Fibroblast of lung (primary cell): Measurements from ENCODE around the gene ADCY4. TPM values are rescaled to one million over a fixed set of nuclear protein-coding genes. Genes with fewer than 3 reads are reported as not detected.

Experiments used
- DNase-seq, 2 donors: peaks; one replicate each; pipeline versions ENCODE4 v3.0.0 to v3.0.0-alpha.2; 2010; ENCODE audit warnings: low read depth in 2 of 2
- H2AFZ ChIP-seq: 2 replicates; pipeline ENCODE4 v1.5.1; 2012; ENCODE audit warnings: low read length, control low read depth, inconsistent platforms
- H3K27ac ChIP-seq: 2 replicates; pipeline ENCODE4 v1.5.1; 2011; ENCODE audit warnings: low read length, control low read depth; ENCODE audit not compliant: insufficient read depth
- H3K27me3 ChIP-seq: 2 replicates; pipeline ENCODE4 v1.5.1; 2011; ENCODE audit warnings: mild to moderate bottlenecking, low read length; ENCODE audit not compliant: control insufficient read depth, insufficient read depth
- H3K36me3 ChIP-seq: 2 replicates; pipeline ENCODE4 v1.5.1; 2011; ENCODE audit warnings: low read length; ENCODE audit not compliant: control insufficient read depth, insufficient read depth
- H3K4me1 ChIP-seq: 2 replicates; pipeline ENCODE4 v1.5.1; 2011; ENCODE audit warnings: low read length; ENCODE audit not compliant: control insufficient read depth, insufficient read depth; ENCODE audit errors: extremely low read depth
- H3K4me2 ChIP-seq: 2 replicates; pipeline ENCODE4 v1.5.1; 2011; ENCODE audit warnings: low read length, control low read depth; ENCODE audit not compliant: insufficient read depth; ENCODE audit errors: extremely low read depth
- H3K4me3 ChIP-seq, 4 experiments: fragments of 200-600 bp in 1 of 4; sonication (generic) in 1 of 4; replicated peaks in 1 of 4; 2 replicates each; pipeline ENCODE4 v1.5.1; 2011 to 2016; ENCODE audit warnings: low read length in 4 of 4, low read depth in 3 of 4, mild to moderate bottlenecking in 3 of 4, control low read depth in 2 of 4, inconsistent platforms in 1 of 4, mixed read lengths in 1 of 4; ENCODE audit not compliant: insufficient read depth in 1 of 4; ENCODE audit errors: control extremely low read depth in 1 of 4
- H3K79me2 ChIP-seq: 2 replicates; pipeline ENCODE4 v1.5.1; 2012; ENCODE audit warnings: mild to moderate bottlenecking, low read length, inconsistent platforms; ENCODE audit not compliant: control insufficient read depth, insufficient read depth
- H3K9ac ChIP-seq: 2 replicates; pipeline ENCODE4 v1.5.1; 2011; ENCODE audit warnings: mild to moderate bottlenecking, low read length, control low read depth; ENCODE audit not compliant: insufficient read depth
- H3K9me3 ChIP-seq: 2 replicates; pipeline ENCODE4 v1.5.1; 2012; ENCODE audit warnings: low read depth, low read length; ENCODE audit not compliant: control insufficient read depth, insufficient read depth
- H4K20me1 ChIP-seq: 2 replicates; pipeline ENCODE4 v1.5.1; 2011; ENCODE audit warnings: low read length; ENCODE audit not compliant: control insufficient read depth, insufficient read depth; ENCODE audit errors: extremely low read depth
- EZH2 ChIP-seq: IDR thresholded peaks from 2 replicates; pipeline ENCODE4 v1.5.1; 2012; ENCODE audit warnings: low read length, control low read depth, mild to moderate bottlenecking; ENCODE audit errors: missing control alignments
- polyA plus RNA-seq, 2 donors: library from polyadenylated mRNA; depleted of rRNA in 1 of 2; stranded (reverse) in 1 of 2; unstranded in 1 of 2; fragments of >200 nt; gene quantifications; 2 replicates each; pipeline ENCODE4 v1.2.1, GENCODE V29; 2011 to 2012; ENCODE audit warnings: missing spikeins in 1 of 2
- total RNA-seq: library from RNA; depleted of rRNA; stranded (reverse); fragments of >200 nt; gene quantifications from 2 replicates; pipeline ENCODE4 v1.2.1, GENCODE V29; 2014
- TF ChIP-seq, protein P1 (sequence below), 2 donors: IDR thresholded peaks in 1 of 2; conservative IDR thresholded peaks in 1 of 2; 1 replicate in 1 of 2; 2 replicates in 1 of 2; pipeline ENCODE4 v1.5.1; 2011 to 2012; ENCODE audit warnings: low read length in 2 of 2, control low read depth in 1 of 2, inconsistent platforms in 1 of 2, low read depth in 1 of 2, mild to moderate bottlenecking in 1 of 2

The ADCY4 gene
- total and polyA plus RNA-seq, 2 donors (not counting 1 experiment from before 2014, with no cell fraction given) = 1.4 to 7.4 TPM

- Histone ChIP-seq H3K79me2 (no peaks in the 10 kb centered on the region), H3K4me2 (peak overlapping the region; percentile 89), H3K9ac (peak overlapping the region; percentile 99), H3K27me3 (no peaks in the 10 kb centered on the region), H3K27ac (peak overlapping the region; percentile 99), H2AFZ (peak overlapping the region; percentile 89), H3K9me3 (no peaks in the 10 kb centered on the region), H3K4me1 (no peaks in the 10 kb centered on the region), H3K36me3 (peaks cover 9% of the 10 kb centered on the region), H3K4me3 (peak overlapping the region; percentile 67 to 99 (median 94)), H4K20me1 (no peaks in the 10 kb centered on the region)
- TF ChIP-seq, protein P1, sequence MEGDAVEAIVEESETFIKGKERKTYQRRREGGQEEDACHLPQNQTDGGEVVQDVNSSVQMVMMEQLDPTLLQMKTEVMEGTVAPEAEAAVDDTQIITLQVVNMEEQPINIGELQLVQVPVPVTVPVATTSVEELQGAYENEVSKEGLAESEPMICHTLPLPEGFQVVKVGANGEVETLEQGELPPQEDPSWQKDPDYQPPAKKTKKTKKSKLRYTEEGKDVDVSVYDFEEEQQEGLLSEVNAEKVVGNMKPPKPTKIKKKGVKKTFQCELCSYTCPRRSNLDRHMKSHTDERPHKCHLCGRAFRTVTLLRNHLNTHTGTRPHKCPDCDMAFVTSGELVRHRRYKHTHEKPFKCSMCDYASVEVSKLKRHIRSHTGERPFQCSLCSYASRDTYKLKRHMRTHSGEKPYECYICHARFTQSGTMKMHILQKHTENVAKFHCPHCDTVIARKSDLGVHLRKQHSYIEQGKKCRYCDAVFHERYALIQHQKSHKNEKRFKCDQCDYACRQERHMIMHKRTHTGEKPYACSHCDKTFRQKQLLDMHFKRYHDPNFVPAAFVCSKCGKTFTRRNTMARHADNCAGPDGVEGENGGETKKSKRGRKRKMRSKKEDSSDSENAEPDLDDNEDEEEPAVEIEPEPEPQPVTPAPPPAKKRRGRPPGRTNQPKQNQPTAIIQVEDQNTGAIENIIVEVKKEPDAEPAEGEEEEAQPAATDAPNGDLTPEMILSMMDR (conservative IDR thresholded peaks at IDR 0.05 in 1 of 2, IDR thresholded peaks at IDR 0.05 in 1 of 2; ENCODE audit: low read depth in 1 of 2, low read length in 2 of 2) = no peak
- no peak for TF ChIP-seq EZH2
- DNase-seq = peak in 1 of 2 donors; percentile 5
Measured at GRCh38 chr14:24270537-24271133, 64.2 kb downstream of the ADCY4 start.

GRCh38 chr14:24269910-24270536 lies 64.8 kb downstream of the ADCY4 start:
- TF ChIP-seq, protein P1 (conservative IDR thresholded peaks at IDR 0.05 in 1 of 2, IDR thresholded peaks at IDR 0.05 in 1 of 2; ENCODE audit: low read depth in 1 of 2, low read length in 2 of 2) = no peak
- no peak for TF ChIP-seq EZH2
- Histone ChIP-seq H3K9me3 (no peaks in the 10 kb centered on the region), H3K4me2 (no peak overlapping the region), H3K36me3 (peaks cover 9% of the 10 kb centered on the region), H4K20me1 (no peaks in the 10 kb centered on the region), H2AFZ (no peak overlapping the region), H3K27me3 (no peaks in the 10 kb centered on the region), H3K4me1 (no peaks in the 10 kb centered on the region), H3K79me2 (no peaks in the 10 kb centered on the region), H3K9ac (no peak overlapping the region), H3K4me3 (no peak overlapping the region), H3K27ac (no peak overlapping the region)
- DNase-seq = no peak

- Histone ChIP-seq H4K20me1 (no peaks in the 10 kb centered on the region), H3K4me2 (no peak overlapping the region), H3K4me3 (no peak overlapping the region), H2AFZ (no peak overlapping the region), H3K27me3 (no peaks in the 10 kb centered on the region), H3K9ac (no peak overlapping the region), H3K4me1 (no peaks in the 10 kb centered on the region), H3K27ac (no peak overlapping the region), H3K36me3 (peaks cover 9% of the 10 kb centered on the region), H3K79me2 (no peaks in the 10 kb centered on the region), H3K9me3 (no peaks in the 10 kb centered on the region)
- TF ChIP-seq EZH2 = no peak
- DNase-seq = no peak
Measured at GRCh38 chr14:24269368-24269767, 65.5 kb downstream of the ADCY4 start.

Other genes with a start within 250 kb of the ADCY4 start
Only the 30 nearest of the 33 such genes appear.
- 0.77 and 0.99 TPM in 2 replicates for gene NRL, start 220.1 kb downstream of the ADCY4 start, total RNA-seq
- 0.45 and 0.49 TPM in 2 replicates for gene NRL, start 220.1 kb downstream of the ADCY4 start, polyA plus RNA-seq
- under 0.01 TPM in 1 of 2 replicates, not detected in the other for gene FITM1, start 204.4 kb downstream of the ADCY4 start, total RNA-seq
- gene FITM1, start 204.4 kb downstream of the ADCY4 start, polyA plus RNA-seq = not detected in 2 replicates
- 172 and 177 TPM in 2 replicates for gene PSME1, start 198.9 kb downstream of the ADCY4 start, total RNA-seq
- 221 and 266 TPM in 2 replicates for gene PSME1, start 198.9 kb downstream of the ADCY4 start, polyA plus RNA-seq
- 12.3 and 18.0 TPM in 2 replicates for gene EMC9, start 193.5 kb downstream of the ADCY4 start, total RNA-seq
- gene EMC9, start 193.5 kb downstream of the ADCY4 start, polyA plus RNA-seq = 6.6 and 10.2 TPM in 2 replicates
- 82.7 and 148 TPM in 2 replicates for gene PSME2, start 188.5 kb downstream of the ADCY4 start, total RNA-seq
- 132 and 175 TPM in 2 replicates for gene PSME2, start 188.5 kb downstream of the ADCY4 start, polyA plus RNA-seq
- 25.4 and 30.3 TPM in 2 replicates for gene RNF31, start 187.6 kb downstream of the ADCY4 start, total RNA-seq
- gene RNF31, start 187.6 kb downstream of the ADCY4 start, polyA plus RNA-seq = 9.2 and 14.8 TPM in 2 replicates
- 110 and 142 TPM in 2 replicates for gene IRF9, start 173.8 kb downstream of the ADCY4 start, total RNA-seq
- 70.4 and 79.9 TPM in 2 replicates for gene IRF9, start 173.8 kb downstream of the ADCY4 start, polyA plus RNA-seq
- gene REC8, start 163.0 kb downstream of the ADCY4 start, total RNA-seq = 0.51 and 1.8 TPM in 2 replicates
- 1.5 and 2.2 TPM in 2 replicates for gene REC8, start 163.0 kb downstream of the ADCY4 start, polyA plus RNA-seq
- gene IPO4, start 146.3 kb downstream of the ADCY4 start, total RNA-seq = 22.6 and 25.3 TPM in 2 replicates
- 12.4 and 27.8 TPM in 2 replicates for gene IPO4, start 146.3 kb downstream of the ADCY4 start, polyA plus RNA-seq
- gene TM9SF1, start 139.6 kb downstream of the ADCY4 start, total RNA-seq = 49.6 and 61.6 TPM in 2 replicates
- gene TM9SF1, start 139.6 kb downstream of the ADCY4 start, polyA plus RNA-seq = 60.9 and 65.1 TPM in 2 replicates
- gene TSSK4, start 129.4 kb downstream of the ADCY4 start, total RNA-seq = under 0.01 and 0.17 TPM in 2 replicates
- gene TSSK4, start 129.4 kb downstream of the ADCY4 start, polyA plus RNA-seq = not detected in 2 replicates
- 22.1 and 24.9 TPM in 2 replicates for gene CHMP4A, start 121.6 kb downstream of the ADCY4 start, total RNA-seq
- gene CHMP4A, start 121.6 kb downstream of the ADCY4 start, polyA plus RNA-seq = 96.8 and 133 TPM in 2 replicates
- 13.6 and 22.1 TPM in 2 replicates for gene MDP1, start 119.0 kb downstream of the ADCY4 start, total RNA-seq
- gene MDP1, start 119.0 kb downstream of the ADCY4 start, polyA plus RNA-seq = 14.4 TPM in 2 replicates
- 140 and 145 TPM in 2 replicates for gene NEDD8, start 102.7 kb downstream of the ADCY4 start, total RNA-seq
- gene NEDD8, start 102.7 kb downstream of the ADCY4 start, polyA plus RNA-seq = 441 and 587 TPM in 2 replicates
- gene GMPR2, start 102.1 kb downstream of the ADCY4 start, total RNA-seq = 128 and 147 TPM in 2 replicates
- 68.3 and 80.2 TPM in 2 replicates for gene GMPR2, start 102.1 kb downstream of the ADCY4 start, polyA plus RNA-seq
- gene TINF2, start 92.4 kb downstream of the ADCY4 start, total RNA-seq = 54.7 and 61.4 TPM in 2 replicates
- gene TINF2, start 92.4 kb downstream of the ADCY4 start, polyA plus RNA-seq = 42.6 and 47.7 TPM in 2 replicates
- 0.51 and 0.83 TPM in 2 replicates for gene TGM1, start 71.9 kb downstream of the ADCY4 start, total RNA-seq
- gene TGM1, start 71.9 kb downstream of the ADCY4 start, polyA plus RNA-seq = 1.3 and 1.4 TPM in 2 replicates
- gene RABGGTA, start 63.5 kb downstream of the ADCY4 start, total RNA-seq = 14.1 and 21.0 TPM in 2 replicates
- gene RABGGTA, start 63.5 kb downstream of the ADCY4 start, polyA plus RNA-seq = 15.1 and 19.4 TPM in 2 replicates
- 6.9 and 10.7 TPM in 2 replicates for gene DHRS1, start 35.3 kb downstream of the ADCY4 start, total RNA-seq
- 21.0 and 24.5 TPM in 2 replicates for gene DHRS1, start 35.3 kb downstream of the ADCY4 start, polyA plus RNA-seq
- gene NOP9, start 35.2 kb downstream of the ADCY4 start, total RNA-seq = 16.2 and 16.7 TPM in 2 replicates
- gene NOP9, start 35.2 kb downstream of the ADCY4 start, polyA plus RNA-seq = 8.0 and 13.5 TPM in 2 replicates
- 0.33 and 0.51 TPM in 2 replicates for gene CIDEB, start 27.1 kb downstream of the ADCY4 start, total RNA-seq
- 0.35 and 0.42 TPM in 2 replicates for gene CIDEB, start 27.1 kb downstream of the ADCY4 start, polyA plus RNA-seq
- 1.3 and 1.8 TPM in 2 replicates for gene LTB4R2, start 24.9 kb downstream of the ADCY4 start, total RNA-seq
- gene LTB4R2, start 24.9 kb downstream of the ADCY4 start, polyA plus RNA-seq = 0.23 and 0.28 TPM in 2 replicates
- 0.66 and 1.0 TPM in 2 replicates for gene LTB4R, start 23.6 kb downstream of the ADCY4 start, total RNA-seq
- gene LTB4R, start 23.6 kb downstream of the ADCY4 start, polyA plus RNA-seq = 0.49 and 0.62 TPM in 2 replicates
- gene RIPK3, start 4.9 kb upstream of the ADCY4 start, total RNA-seq = 0.26 and 0.33 TPM in 2 replicates
- gene RIPK3, start 4.9 kb upstream of the ADCY4 start, polyA plus RNA-seq = 0.20 and 0.34 TPM in 2 replicates
- gene NFATC4, start 33.1 kb upstream of the ADCY4 start, total RNA-seq = 33.1 and 59.9 TPM in 2 replicates
- 23.8 and 27.1 TPM in 2 replicates for gene NFATC4, start 33.1 kb upstream of the ADCY4 start, polyA plus RNA-seq
- gene NYNRIN, start 63.9 kb upstream of the ADCY4 start, total RNA-seq = 8.2 and 16.2 TPM in 2 replicates
- gene NYNRIN, start 63.9 kb upstream of the ADCY4 start, polyA plus RNA-seq = 7.2 and 7.7 TPM in 2 replicates
- 2.6 and 5.3 TPM in 2 replicates for gene CBLN3, start 94.6 kb upstream of the ADCY4 start, total RNA-seq
- gene CBLN3, start 94.6 kb upstream of the ADCY4 start, polyA plus RNA-seq = 2.6 and 2.7 TPM in 2 replicates
- gene KHNYN, start 94.9 kb upstream of the ADCY4 start, total RNA-seq = 55.2 and 61.1 TPM in 2 replicates
- gene KHNYN, start 94.9 kb upstream of the ADCY4 start, polyA plus RNA-seq = 12.2 and 14.6 TPM in 2 replicates
- 8.7 and 9.9 TPM in 2 replicates for gene SDR39U1, start 107.7 kb upstream of the ADCY4 start, total RNA-seq
- 24.7 and 31.9 TPM in 2 replicates for gene SDR39U1, start 107.7 kb upstream of the ADCY4 start, polyA plus RNA-seq
- not detected in 2 replicates for gene CMA1, start 173.2 kb upstream of the ADCY4 start, total RNA-seq
- gene CMA1, start 173.2 kb upstream of the ADCY4 start, polyA plus RNA-seq = not detected in 2 replicates